ENCODE measurements around the gene DCAF4.

Gene DCAF4

DNA sequence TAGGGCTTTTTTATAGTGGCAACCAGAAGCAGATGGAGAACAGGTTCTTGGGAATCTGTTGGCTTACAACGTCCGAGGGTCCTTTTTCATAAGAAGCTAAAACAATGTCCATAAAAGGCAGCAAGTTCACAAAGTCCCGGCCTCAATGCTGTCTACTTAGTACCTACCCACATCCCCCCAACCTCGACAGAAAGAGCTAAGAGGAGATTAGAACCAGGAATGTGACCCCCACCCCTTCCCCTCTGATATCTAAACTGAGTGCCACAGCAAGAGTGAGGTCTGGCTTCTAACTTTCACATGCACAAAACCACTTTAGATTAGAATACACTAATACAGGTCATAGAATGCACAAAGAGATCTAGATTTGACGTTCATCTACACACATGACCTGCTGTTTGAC lies 36.9 kb upstream of the DCAF4 start:
- TF ChIP-seq, protein P1, sequence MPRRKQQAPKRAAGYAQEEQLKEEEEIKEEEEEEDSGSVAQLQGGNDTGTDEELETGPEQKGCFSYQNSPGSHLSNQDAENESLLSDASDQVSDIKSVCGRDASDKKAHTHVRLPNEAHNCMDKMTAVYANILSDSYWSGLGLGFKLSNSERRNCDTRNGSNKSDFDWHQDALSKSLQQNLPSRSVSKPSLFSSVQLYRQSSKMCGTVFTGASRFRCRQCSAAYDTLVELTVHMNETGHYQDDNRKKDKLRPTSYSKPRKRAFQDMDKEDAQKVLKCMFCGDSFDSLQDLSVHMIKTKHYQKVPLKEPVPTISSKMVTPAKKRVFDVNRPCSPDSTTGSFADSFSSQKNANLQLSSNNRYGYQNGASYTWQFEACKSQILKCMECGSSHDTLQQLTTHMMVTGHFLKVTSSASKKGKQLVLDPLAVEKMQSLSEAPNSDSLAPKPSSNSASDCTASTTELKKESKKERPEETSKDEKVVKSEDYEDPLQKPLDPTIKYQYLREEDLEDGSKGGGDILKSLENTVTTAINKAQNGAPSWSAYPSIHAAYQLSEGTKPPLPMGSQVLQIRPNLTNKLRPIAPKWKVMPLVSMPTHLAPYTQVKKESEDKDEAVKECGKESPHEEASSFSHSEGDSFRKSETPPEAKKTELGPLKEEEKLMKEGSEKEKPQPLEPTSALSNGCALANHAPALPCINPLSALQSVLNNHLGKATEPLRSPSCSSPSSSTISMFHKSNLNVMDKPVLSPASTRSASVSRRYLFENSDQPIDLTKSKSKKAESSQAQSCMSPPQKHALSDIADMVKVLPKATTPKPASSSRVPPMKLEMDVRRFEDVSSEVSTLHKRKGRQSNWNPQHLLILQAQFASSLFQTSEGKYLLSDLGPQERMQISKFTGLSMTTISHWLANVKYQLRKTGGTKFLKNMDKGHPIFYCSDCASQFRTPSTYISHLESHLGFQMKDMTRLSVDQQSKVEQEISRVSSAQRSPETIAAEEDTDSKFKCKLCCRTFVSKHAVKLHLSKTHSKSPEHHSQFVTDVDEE (CRISPR knock-in tag; IDR thresholded peaks at IDR 0.05), result no peak
- no peak for TF ChIP-seq ZNF70 (CRISPR knock-in tag; IDR thresholded peaks at IDR 0.05)
- TF ChIP-seq TCF4 (CRISPR knock-in tag; IDR thresholded peaks at IDR 0.05; ENCODE audit: borderline replicate concordance), result no peak
- TF ChIP-seq, protein P2, sequence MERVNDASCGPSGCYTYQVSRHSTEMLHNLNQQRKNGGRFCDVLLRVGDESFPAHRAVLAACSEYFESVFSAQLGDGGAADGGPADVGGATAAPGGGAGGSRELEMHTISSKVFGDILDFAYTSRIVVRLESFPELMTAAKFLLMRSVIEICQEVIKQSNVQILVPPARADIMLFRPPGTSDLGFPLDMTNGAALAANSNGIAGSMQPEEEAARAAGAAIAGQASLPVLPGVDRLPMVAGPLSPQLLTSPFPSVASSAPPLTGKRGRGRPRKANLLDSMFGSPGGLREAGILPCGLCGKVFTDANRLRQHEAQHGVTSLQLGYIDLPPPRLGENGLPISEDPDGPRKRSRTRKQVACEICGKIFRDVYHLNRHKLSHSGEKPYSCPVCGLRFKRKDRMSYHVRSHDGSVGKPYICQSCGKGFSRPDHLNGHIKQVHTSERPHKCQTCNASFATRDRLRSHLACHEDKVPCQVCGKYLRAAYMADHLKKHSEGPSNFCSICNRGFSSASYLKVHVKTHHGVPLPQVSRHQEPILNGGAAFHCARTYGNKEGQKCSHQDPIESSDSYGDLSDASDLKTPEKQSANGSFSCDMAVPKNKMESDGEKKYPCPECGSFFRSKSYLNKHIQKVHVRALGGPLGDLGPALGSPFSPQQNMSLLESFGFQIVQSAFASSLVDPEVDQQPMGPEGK (CRISPR knock-in tag; IDR thresholded peaks at IDR 0.05; ENCODE audit: borderline replicate concordance), result no peak
- TF ChIP-seq ISL1 (CRISPR knock-in tag; IDR thresholded peaks at IDR 0.05), result no peak
- no peak for TF ChIP-seq GLIS3 (CRISPR knock-in tag; IDR thresholded peaks at IDR 0.05)
- no peak for TF ChIP-seq TOX (CRISPR knock-in tag; IDR thresholded peaks at IDR 0.05; ENCODE audit: borderline replicate concordance)
- TF ChIP-seq, protein P3, sequence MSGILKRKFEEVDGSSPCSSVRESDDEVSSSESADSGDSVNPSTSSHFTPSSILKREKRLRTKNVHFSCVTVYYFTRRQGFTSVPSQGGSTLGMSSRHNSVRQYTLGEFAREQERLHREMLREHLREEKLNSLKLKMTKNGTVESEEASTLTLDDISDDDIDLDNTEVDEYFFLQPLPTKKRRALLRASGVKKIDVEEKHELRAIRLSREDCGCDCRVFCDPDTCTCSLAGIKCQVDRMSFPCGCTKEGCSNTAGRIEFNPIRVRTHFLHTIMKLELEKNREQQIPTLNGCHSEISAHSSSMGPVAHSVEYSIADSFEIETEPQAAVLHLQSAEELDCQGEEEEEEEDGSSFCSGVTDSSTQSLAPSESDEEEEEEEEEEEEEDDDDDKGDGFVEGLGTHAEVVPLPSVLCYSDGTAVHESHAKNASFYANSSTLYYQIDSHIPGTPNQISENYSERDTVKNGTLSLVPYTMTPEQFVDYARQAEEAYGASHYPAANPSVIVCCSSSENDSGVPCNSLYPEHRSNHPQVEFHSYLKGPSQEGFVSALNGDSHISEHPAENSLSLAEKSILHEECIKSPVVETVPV (CRISPR knock-in tag; IDR thresholded peaks at IDR 0.05), result no peak
- TF ChIP-seq OSR1 (CRISPR knock-in tag; IDR thresholded peaks at IDR 0.05), result no peak
- TF ChIP-seq RARB (CRISPR knock-in tag; IDR thresholded peaks at IDR 0.05), result no peak
- no peak for TF ChIP-seq ARNTL (CRISPR knock-in tag; IDR thresholded peaks at IDR 0.05; ENCODE audit: borderline replicate concordance, low read depth)
- TF ChIP-seq, protein P4, sequence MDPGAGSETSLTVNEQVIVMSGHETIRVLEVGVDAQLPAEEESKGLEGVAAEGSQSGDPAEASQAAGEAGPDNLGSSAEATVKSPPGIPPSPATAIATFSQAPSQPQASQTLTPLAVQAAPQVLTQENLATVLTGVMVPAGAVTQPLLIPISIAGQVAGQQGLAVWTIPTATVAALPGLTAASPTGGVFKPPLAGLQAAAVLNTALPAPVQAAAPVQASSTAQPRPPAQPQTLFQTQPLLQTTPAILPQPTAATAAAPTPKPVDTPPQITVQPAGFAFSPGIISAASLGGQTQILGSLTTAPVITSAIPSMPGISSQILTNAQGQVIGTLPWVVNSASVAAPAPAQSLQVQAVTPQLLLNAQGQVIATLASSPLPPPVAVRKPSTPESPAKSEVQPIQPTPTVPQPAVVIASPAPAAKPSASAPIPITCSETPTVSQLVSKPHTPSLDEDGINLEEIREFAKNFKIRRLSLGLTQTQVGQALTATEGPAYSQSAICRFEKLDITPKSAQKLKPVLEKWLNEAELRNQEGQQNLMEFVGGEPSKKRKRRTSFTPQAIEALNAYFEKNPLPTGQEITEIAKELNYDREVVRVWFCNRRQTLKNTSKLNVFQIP (CRISPR knock-in tag; IDR thresholded peaks at IDR 0.05; ENCODE audit: borderline replicate concordance, low read depth), result no peak
- no peak for TF ChIP-seq PPARA (CRISPR knock-in tag; IDR thresholded peaks at IDR 0.05; ENCODE audit: borderline replicate concordance)
- no peak for ATAC-seq

DNA sequence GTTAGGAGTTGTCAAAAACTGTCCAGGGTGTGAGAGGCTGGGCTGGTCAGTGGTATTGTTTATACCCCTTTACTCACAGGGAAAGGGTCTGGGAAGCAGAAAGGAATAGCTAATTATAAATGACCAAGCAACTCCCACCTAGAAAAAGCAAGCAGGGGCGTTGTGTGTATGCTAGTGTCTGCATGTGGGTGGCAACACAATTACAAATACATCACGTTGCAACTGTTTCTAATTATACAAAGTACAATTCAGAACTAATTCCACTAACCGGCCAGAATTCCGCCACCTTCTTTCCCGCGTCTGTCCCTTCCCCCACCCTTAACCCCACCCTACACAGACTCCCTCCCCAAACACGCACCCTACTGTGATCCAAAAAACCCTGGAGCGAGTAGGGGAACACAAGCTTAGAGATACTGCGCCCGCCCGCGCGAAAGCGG lies 34.6 kb upstream of the DCAF4 start:
- TF ChIP-seq, protein P1 (CRISPR knock-in tag; IDR thresholded peaks at IDR 0.05), result no peak
- no peak for TF ChIP-seq ISL1 (CRISPR knock-in tag; IDR thresholded peaks at IDR 0.05)
- TF ChIP-seq TCF4 (CRISPR knock-in tag; IDR thresholded peaks at IDR 0.05; ENCODE audit: borderline replicate concordance), result no peak
- no peak for TF ChIP-seq ZFP30 (CRISPR knock-in tag; IDR thresholded peaks at IDR 0.05)
- TF ChIP-seq ZC3H10 (CRISPR knock-in tag; IDR thresholded peaks at IDR 0.05), result no peak
- no peak for TF ChIP-seq ZNF70 (CRISPR knock-in tag; IDR thresholded peaks at IDR 0.05)
- TF ChIP-seq ESRRG (CRISPR knock-in tag; IDR thresholded peaks at IDR 0.05), result no peak
- no peak for TF ChIP-seq TOX (CRISPR knock-in tag; IDR thresholded peaks at IDR 0.05; ENCODE audit: borderline replicate concordance)
- no peak for TF ChIP-seq OSR1 (CRISPR knock-in tag; IDR thresholded peaks at IDR 0.05)
- TF ChIP-seq ZNF8 (CRISPR knock-in tag; IDR thresholded peaks at IDR 0.05), result no peak
- TF ChIP-seq, protein P4 (CRISPR knock-in tag; IDR thresholded peaks at IDR 0.05; ENCODE audit: borderline replicate concordance, low read depth), result no peak
- no peak for TF ChIP-seq ARNTL (CRISPR knock-in tag; IDR thresholded peaks at IDR 0.05; ENCODE audit: borderline replicate concordance, low read depth)
- TF ChIP-seq GLIS3 (CRISPR knock-in tag; IDR thresholded peaks at IDR 0.05), result no peak
- TF ChIP-seq RARB (CRISPR knock-in tag; IDR thresholded peaks at IDR 0.05), result no peak
- TF ChIP-seq SNAI2 (CRISPR knock-in tag; IDR thresholded peaks at IDR 0.05), result no peak
- no peak for ATAC-seq
